HCT116 (cell line): Measurements from ENCODE around the gene HEMK1. TPM values are rescaled to one million over a fixed set of nuclear protein-coding genes. Genes with fewer than 3 reads are reported as not detected.

Source experiments
- ATAC-seq: fragments of 200-7000 bp; cut with Tn5 transposase; 2 replicates; pipeline ENCODE4 v1.9.1; 2020; ENCODE audit warnings: mild to moderate bottlenecking, moderate library complexity
- BruUV-seq: library from RNA; stranded (reverse); fragments of 400-500 nt; replicated peaks from 2 replicates; lab custom pipeline; 2021; lab: Mats Ljungman, UMichigan
- CTCF ChIA-PET: fragments of 300-600 bp; sonication (Branson Sonifier 250); formaldehyde crosslinking; loops from one replicate; lab custom pipeline; 2021; ENCODE audit warnings: antibody characterized with exemption; lab: Charles Lee
- POLR2A ChIA-PET: fragments of 300-600, 350-600 bp; sonication (Branson Sonifier 250); formaldehyde crosslinking; loops from one replicate; lab custom pipeline; 2021; ENCODE audit warnings: antibody characterized with exemption; lab: Charles Lee
- RAD21 ChIA-PET, 2 experiments: fragments of 300-600 bp; sonication (Branson Sonifier 250); formaldehyde crosslinking; loops; one replicate each; lab custom pipeline; 2023; ENCODE audit warnings: low total read pairs in 2 of 2; ENCODE audit not compliant: uncharacterized antibody in 2 of 2, unreplicated experiment in 2 of 2, low non-redundant PET in 1 of 2; lab: Charles Lee
- DNase-seq: peaks from one replicate; pipeline ENCODE4 v3.0.0-alpha.2; 2010; ENCODE audit warnings: low read depth, low spot score
- H2AFZ ChIP-seq: fragments of 200-600 bp; shearing (Covaris generic), sonication (generic); 2 replicates; pipeline ENCODE4 v1.6.1; 2017; ENCODE audit warnings: low read depth, mixed run types, mixed read lengths, antibody characterized with exemption, low read length; ENCODE audit not compliant: poor library complexity, severe bottlenecking
- H3K27ac ChIP-seq: 2 replicates; pipeline ENCODE4 v1.5.1; 2012; ENCODE audit warnings: low read depth, low read length
- H3K27me3 ChIP-seq: fragments of 200-600 bp; sonication (generic); 2 replicates; pipeline ENCODE4 v1.6.1; 2016; ENCODE audit warnings: mixed run types, low read length, mixed read lengths; ENCODE audit not compliant: insufficient read depth
- H3K36me3 ChIP-seq, 2 experiments: fragments of 200-500 bp in 1 of 2; fragments of 200-600 bp in 1 of 2; sonication (Bioruptor generic) in 1 of 2; sonication (generic) in 1 of 2; 2 replicates each; pipeline versions ENCODE4 v1.5.1 to v1.6.1; 2014 to 2016; ENCODE audit warnings: low read length in 2 of 2, inconsistent platforms in 1 of 2, mixed read lengths in 1 of 2, mixed run types in 1 of 2; ENCODE audit not compliant: insufficient read depth in 2 of 2, control insufficient read depth in 1 of 2
- H3K4me1 ChIP-seq, 2 experiments: fragments of 200-600 bp in 1 of 2; sonication (generic) in 1 of 2; 2 replicates each; pipeline versions ENCODE4 v1.5.1 to v1.6.1; 2012 to 2017; ENCODE audit warnings: low read length in 2 of 2, inconsistent platforms in 1 of 2, mild to moderate bottlenecking in 1 of 2, mixed read lengths in 1 of 2, mixed run types in 1 of 2, moderate library complexity in 1 of 2; ENCODE audit not compliant: insufficient read depth in 2 of 2, control insufficient read depth in 1 of 2
- H3K4me2 ChIP-seq: fragments of 200-600 bp; sonication (generic); 2 replicates; pipeline ENCODE4 v1.6.1; 2017; ENCODE audit warnings: mixed run types, low read length, mixed read lengths
- H3K4me3 ChIP-seq, 2 experiments: fragments of 200-600 bp in 1 of 2; sonication (generic) in 1 of 2; replicated peaks in 1 of 2; 2 replicates each; pipeline ENCODE4 v1.5.1; 2011 to 2016; ENCODE audit warnings: low read length in 2 of 2, control low read depth in 1 of 2, low read depth in 1 of 2, mild to moderate bottlenecking in 1 of 2, mixed read lengths in 1 of 2, mixed run types in 1 of 2
- H3K79me2 ChIP-seq: fragments of 200-600 bp; sonication (generic); 2 replicates; pipeline ENCODE4 v1.6.1; 2017; ENCODE audit warnings: mild to moderate bottlenecking, mixed run types, low read length, moderate library complexity, mixed read lengths; ENCODE audit not compliant: insufficient read depth
- H3K9ac ChIP-seq: fragments of 200-600 bp; sonication (generic); 2 replicates; pipeline ENCODE4 v1.6.1; 2016; ENCODE audit warnings: low read length, mixed read lengths
- H3K9me2 ChIP-seq: fragments of 200-600 bp; sonication (generic), shearing (Covaris generic); 2 replicates; pipeline ENCODE4 v1.6.1; 2017; ENCODE audit warnings: mixed run types, mild to moderate bottlenecking, moderate library complexity; ENCODE audit not compliant: insufficient read depth
- H3K9me3 ChIP-seq, 2 experiments: fragments of 200-500 bp in 1 of 2; fragments of 200-600 bp in 1 of 2; sonication (Bioruptor generic) in 1 of 2; sonication (generic) in 1 of 2; 2 replicates each; pipeline ENCODE4 v1.6.1; 2014 to 2017; ENCODE audit warnings: low read length in 2 of 2, mixed read lengths in 2 of 2, inconsistent platforms in 1 of 2, low read depth in 1 of 2, mild to moderate bottlenecking in 1 of 2, mixed run types in 1 of 2, moderate library complexity in 1 of 2; ENCODE audit not compliant: control insufficient read depth in 1 of 2, insufficient read depth in 1 of 2
- H4K20me1 ChIP-seq: fragments of 200-600 bp; sonication (generic), shearing (Covaris generic); 2 replicates; pipeline ENCODE4 v1.6.1; 2017; ENCODE audit warnings: mixed run types, mild to moderate bottlenecking, moderate library complexity; ENCODE audit not compliant: insufficient read depth
- CBX3 ChIP-seq: IDR thresholded peaks from 2 replicates; pipeline ENCODE4 v1.6.1; 2012; ENCODE audit warnings: low read depth
- ELF1 ChIP-seq: IDR thresholded peaks from 2 replicates; pipeline ENCODE4 v1.6.1; 2012; ENCODE audit warnings: low read depth, borderline replicate concordance
- EZH2phosphoT487 ChIP-seq: fragments of 200-600 bp; IDR thresholded peaks from 2 replicates; pipeline ENCODE4 v1.6.1; 2018; ENCODE audit warnings: antibody characterized with exemption, borderline replicate concordance
- POLR2A ChIP-seq: IDR thresholded peaks from 2 replicates; pipeline ENCODE4 v1.7.0; 2011; ENCODE audit warnings: borderline replicate concordance; ENCODE audit not compliant: insufficient read depth, insufficient read length; ENCODE audit errors: extremely low read depth
- POLR2AphosphoS5 ChIP-seq: IDR thresholded peaks from 2 replicates; pipeline ENCODE4 v1.6.1; 2011; ENCODE audit warnings: mild to moderate bottlenecking, low read depth, low read length, moderate library complexity
- SRF ChIP-seq: IDR thresholded peaks from 2 replicates; pipeline ENCODE4 v1.6.1; 2012; ENCODE audit warnings: low read depth
- ZFX ChIP-seq: fragments of 450-650 bp; IDR thresholded peaks from 2 replicates; pipeline ENCODE4 v1.6.1; 2017
- ZNF274 ChIP-seq: fragments of 200-500 bp; sonication (Bioruptor generic); IDR thresholded peaks from 2 replicates; pipeline ENCODE4 v1.6.1; 2014; ENCODE audit warnings: mild to moderate bottlenecking, low read depth, low read length, inconsistent platforms
- intact Hi-C: fragments of 100-400 bp; cut with micrococcal nuclease; formaldehyde crosslinking; loops from 2 replicates; pipeline ENCODE4 v1.10.0; 2022
- total RNA-seq: library from RNA; stranded (reverse); gene quantifications from one replicate; pipeline ENCODE4 v1.2.1, GENCODE V29; 2021; ENCODE audit not compliant: unreplicated experiment
- TF ChIP-seq, protein P1 (sequence below): IDR thresholded peaks from 2 replicates; pipeline ENCODE4 v1.6.1; 2012
- TF ChIP-seq, protein P2 (sequence below): IDR thresholded peaks from 2 replicates; pipeline ENCODE4 v1.6.1; 2012; ENCODE audit warnings: low read depth

HEMK1 gene
- total RNA-seq, 1 experiment from 2014 or later, result 20.5 TPM

GRCh38 chr3:50525987-50526386 lies 43.3 kb upstream of the HEMK1 start:
- RAD21 ChIA-PET, result no interaction called here
- H3K9me3 ChIP-seq, result no peaks in the 10 kb centered on the region
- H3K4me2 ChIP-seq, result no peak overlapping the region
- intact Hi-C loops, result loop anchor here (5.0 kb wide), 1 partner anchor 124 kb away; no protein-coding TSS in a partner anchor
- peaks cover 0 to 4% of the 10 kb centered on the region in 2 experiments; a peak in 2 of 4 replicates for H3K4me1 ChIP-seq
- H3K4me3 ChIP-seq, result no peak overlapping the region
- no peaks in the 10 kb centered on the region for H3K9me2 ChIP-seq
- no peak overlapping the region for H3K9ac ChIP-seq
- no peaks in the 10 kb centered on the region for H3K79me2 ChIP-seq
- no peaks in the 10 kb centered on the region for H3K36me3 ChIP-seq
- no peak for TF ChIP-seq POLR2AphosphoS5
- TF ChIP-seq, protein P1, sequence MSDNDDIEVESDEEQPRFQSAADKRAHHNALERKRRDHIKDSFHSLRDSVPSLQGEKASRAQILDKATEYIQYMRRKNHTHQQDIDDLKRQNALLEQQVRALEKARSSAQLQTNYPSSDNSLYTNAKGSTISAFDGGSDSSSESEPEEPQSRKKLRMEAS, result peak; percentile 96
- TF ChIP-seq SRF, result no peak
- TF ChIP-seq, protein P2, sequence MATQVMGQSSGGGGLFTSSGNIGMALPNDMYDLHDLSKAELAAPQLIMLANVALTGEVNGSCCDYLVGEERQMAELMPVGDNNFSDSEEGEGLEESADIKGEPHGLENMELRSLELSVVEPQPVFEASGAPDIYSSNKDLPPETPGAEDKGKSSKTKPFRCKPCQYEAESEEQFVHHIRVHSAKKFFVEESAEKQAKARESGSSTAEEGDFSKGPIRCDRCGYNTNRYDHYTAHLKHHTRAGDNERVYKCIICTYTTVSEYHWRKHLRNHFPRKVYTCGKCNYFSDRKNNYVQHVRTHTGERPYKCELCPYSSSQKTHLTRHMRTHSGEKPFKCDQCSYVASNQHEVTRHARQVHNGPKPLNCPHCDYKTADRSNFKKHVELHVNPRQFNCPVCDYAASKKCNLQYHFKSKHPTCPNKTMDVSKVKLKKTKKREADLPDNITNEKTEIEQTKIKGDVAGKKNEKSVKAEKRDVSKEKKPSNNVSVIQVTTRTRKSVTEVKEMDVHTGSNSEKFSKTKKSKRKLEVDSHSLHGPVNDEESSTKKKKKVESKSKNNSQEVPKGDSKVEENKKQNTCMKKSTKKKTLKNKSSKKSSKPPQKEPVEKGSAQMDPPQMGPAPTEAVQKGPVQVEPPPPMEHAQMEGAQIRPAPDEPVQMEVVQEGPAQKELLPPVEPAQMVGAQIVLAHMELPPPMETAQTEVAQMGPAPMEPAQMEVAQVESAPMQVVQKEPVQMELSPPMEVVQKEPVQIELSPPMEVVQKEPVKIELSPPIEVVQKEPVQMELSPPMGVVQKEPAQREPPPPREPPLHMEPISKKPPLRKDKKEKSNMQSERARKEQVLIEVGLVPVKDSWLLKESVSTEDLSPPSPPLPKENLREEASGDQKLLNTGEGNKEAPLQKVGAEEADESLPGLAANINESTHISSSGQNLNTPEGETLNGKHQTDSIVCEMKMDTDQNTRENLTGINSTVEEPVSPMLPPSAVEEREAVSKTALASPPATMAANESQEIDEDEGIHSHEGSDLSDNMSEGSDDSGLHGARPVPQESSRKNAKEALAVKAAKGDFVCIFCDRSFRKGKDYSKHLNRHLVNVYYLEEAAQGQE, result peak; percentile 95
- no peak for TF ChIP-seq ELF1
- no peak for TF ChIP-seq CBX3
- no peak for TF ChIP-seq ZNF274
- peak; percentile 20; the same call in 1 of the 2 replicates for TF ChIP-seq ZFX
- no peak for TF ChIP-seq EZH2phosphoT487
- no peak for TF ChIP-seq POLR2A
- DNase-seq (peak; percentile 22), ATAC-seq (peak; percentile 85)
- no peaks in the 10 kb centered on the region for H4K20me1 ChIP-seq
- no peak overlapping the region for H3K27ac ChIP-seq
- H2AFZ ChIP-seq, result no peak overlapping the region
- POLR2A ChIA-PET, result no interaction called here
- CTCF ChIA-PET, result no interaction called here
- H3K27me3 ChIP-seq, result peaks cover 7% of the 10 kb centered on the region; the same call in 1 of the 2 replicates
- no TSS peak for BruUV-seq
